DND-41 (cell line): ENCODE measurements around the gene CLTCL1.

Source experiments
- EZH2 ChIP-seq: IDR thresholded peaks from 3 replicates; pipeline ENCODE4 v1.6.1; 2012; ENCODE audit warnings: borderline replicate concordance, low read depth, mild to moderate bottlenecking, moderate library complexity, low read length, inconsistent platforms; ENCODE audit not compliant: severe bottlenecking
- TF ChIP-seq, protein P1 (sequence below): IDR thresholded peaks from 2 replicates; pipeline ENCODE4 v1.5.1; 2012; ENCODE audit warnings: borderline replicate concordance, low read length, moderate library complexity, mild to moderate bottlenecking; ENCODE audit not compliant: poor library complexity, severe bottlenecking; ENCODE audit errors: extremely low read depth

DNA sequence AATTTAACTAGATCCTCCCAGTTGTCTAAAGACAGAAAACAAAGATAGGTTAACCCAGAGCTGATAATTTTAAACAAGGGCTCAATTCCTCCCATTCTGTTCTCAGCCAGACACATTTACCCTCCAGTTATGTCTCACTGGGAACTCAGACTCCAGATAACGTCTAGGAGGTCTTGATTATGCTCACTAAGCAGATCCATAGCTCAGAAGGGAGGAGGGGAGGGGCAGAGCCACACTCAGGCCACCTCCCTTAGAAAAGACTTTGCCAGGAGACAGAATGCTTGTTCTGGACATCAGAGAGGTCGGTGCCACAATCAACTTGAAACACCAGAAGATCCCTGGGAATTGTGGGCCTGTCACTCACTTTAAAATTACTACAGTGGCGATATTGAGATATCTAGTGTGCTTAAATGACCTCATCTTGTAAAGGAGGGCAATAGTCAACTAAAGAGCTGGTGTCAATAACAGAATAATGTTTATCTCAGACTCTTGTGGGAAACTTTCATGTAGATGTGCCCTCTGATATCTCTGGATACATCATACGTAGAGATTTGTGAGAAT is 83.2 kb downstream of the CLTCL1 start:
- TF ChIP-seq, protein P1, sequence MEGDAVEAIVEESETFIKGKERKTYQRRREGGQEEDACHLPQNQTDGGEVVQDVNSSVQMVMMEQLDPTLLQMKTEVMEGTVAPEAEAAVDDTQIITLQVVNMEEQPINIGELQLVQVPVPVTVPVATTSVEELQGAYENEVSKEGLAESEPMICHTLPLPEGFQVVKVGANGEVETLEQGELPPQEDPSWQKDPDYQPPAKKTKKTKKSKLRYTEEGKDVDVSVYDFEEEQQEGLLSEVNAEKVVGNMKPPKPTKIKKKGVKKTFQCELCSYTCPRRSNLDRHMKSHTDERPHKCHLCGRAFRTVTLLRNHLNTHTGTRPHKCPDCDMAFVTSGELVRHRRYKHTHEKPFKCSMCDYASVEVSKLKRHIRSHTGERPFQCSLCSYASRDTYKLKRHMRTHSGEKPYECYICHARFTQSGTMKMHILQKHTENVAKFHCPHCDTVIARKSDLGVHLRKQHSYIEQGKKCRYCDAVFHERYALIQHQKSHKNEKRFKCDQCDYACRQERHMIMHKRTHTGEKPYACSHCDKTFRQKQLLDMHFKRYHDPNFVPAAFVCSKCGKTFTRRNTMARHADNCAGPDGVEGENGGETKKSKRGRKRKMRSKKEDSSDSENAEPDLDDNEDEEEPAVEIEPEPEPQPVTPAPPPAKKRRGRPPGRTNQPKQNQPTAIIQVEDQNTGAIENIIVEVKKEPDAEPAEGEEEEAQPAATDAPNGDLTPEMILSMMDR = no peak
- TF ChIP-seq EZH2 = no peak
